GM12892 (cell line): ENCODE results near the gene EPC2.

Source experiments
- DNase-seq: peaks from one replicate; pipeline ENCODE4 v3.0.0; 2011; ENCODE audit not compliant: insufficient read length
- FAIRE-seq: peaks from 2 replicates; lab custom pipeline; 2011; peaks lifted over from hg19 to GRCh38; lab: Jason Lieb, UNC
- POLR2A ChIP-seq: IDR thresholded peaks from 2 replicates; pipeline ENCODE4 v1.6.1; 2011; ENCODE audit warnings: low read depth, low read length, control low read depth
- POLR2AphosphoS5 ChIP-seq: IDR thresholded peaks from 2 replicates; pipeline ENCODE4 v1.6.1; 2011; ENCODE audit warnings: low read depth, low read length, control low read depth
- TAF1 ChIP-seq: IDR thresholded peaks from 2 replicates; pipeline ENCODE4 v1.6.1; 2011; ENCODE audit warnings: low read depth, mild to moderate bottlenecking, control low read depth, low read length, borderline replicate concordance

The EPC2 gene

GRCh38 chr2:148829618-148830017, 185.1 kb downstream of the EPC2 start:
- DNase-seq (no peak), FAIRE-seq (no peak)
- TF ChIP-seq POLR2A (no peak), TAF1 (no peak), POLR2AphosphoS5 (no peak)

GRCh38 chr2:148832637-148833036, 188.1 kb downstream of the EPC2 start:
- TF ChIP-seq TAF1 (no peak), POLR2A (no peak), POLR2AphosphoS5 (no peak)
- no peak for FAIRE-seq
- DNase-seq: no peak
